RWPE1 (cell line): ENCODE measurements around the gene CNTNAP2.

Source experiments
- CTCF ChIA-PET: fragments of 350-600 bp; sonication (Branson Sonifier 250); formaldehyde crosslinking; extraction: SDS; loops from one replicate; lab custom pipeline; 2021; lab: Yijun Ruan, JAX
- POLR2A ChIA-PET: fragments of 400-600 bp; formaldehyde crosslinking; extraction: SDS; loops from one replicate; lab custom pipeline; 2020; ENCODE audit warnings: antibody characterized with exemption; ENCODE audit not compliant: low non-redundant PET; lab: Yijun Ruan, JAX
- DNase-seq: peaks from one replicate; pipeline ENCODE4 v3.0.0; 2012; ENCODE audit warnings: low spot score
- H3K27ac ChIP-seq: fragments of 450-650 bp; 2 replicates; pipeline ENCODE4 v1.5.1; 2017
- CTCF ChIP-seq: fragments of 450-650 bp; conservative IDR thresholded peaks from 2 replicates; pipeline ENCODE4 v1.5.1; 2017; ENCODE audit warnings: low read depth, mild to moderate bottlenecking

Gene CNTNAP2

GRCh38 chr7:147443942-147444341, 1327.3 kb downstream of the CNTNAP2 start:
- no peak overlapping the region for H3K27ac ChIP-seq
- ChIA-PET CTCF (interaction anchor here (0.6 kb wide), 1 partner anchor 238 kb away, joined by 4 read pairs; no protein-coding TSS in a partner anchor), POLR2A (no interaction called here)
- no peak for DNase-seq
- no peak for TF ChIP-seq CTCF

- no peak for DNase-seq
- POLR2A ChIA-PET: no interaction called here
- H3K27ac ChIP-seq: no peak overlapping the region
- TF ChIP-seq CTCF: no peak
- CTCF ChIA-PET: no interaction called here
These were observed 1336.2 kb downstream of the CNTNAP2 start for GRCh38 chr7:147452816-147453215.

- ChIA-PET CTCF (no interaction called here), POLR2A (no interaction called here)
- TF ChIP-seq CTCF: no peak
These were observed 1348.6 kb downstream of the CNTNAP2 start for GRCh38 chr7:147465223-147465622.

GRCh38 chr7:147472556-147472955, 1356.0 kb downstream of the CNTNAP2 start:
- no peak for TF ChIP-seq CTCF
- H3K27ac ChIP-seq: no peak overlapping the region
- CTCF ChIA-PET: no interaction called here
- DNase-seq: no peak
- POLR2A ChIA-PET: no interaction called here

More at GRCh38 chr7:147465223-147465622, 1348.6 kb downstream of the CNTNAP2 start:
- no peak for DNase-seq
- no peak overlapping the region for H3K27ac ChIP-seq

- ChIA-PET POLR2A (no interaction called here), CTCF (no interaction called here)
- no peak for DNase-seq
- no peak for TF ChIP-seq CTCF
- H3K27ac ChIP-seq: no peak overlapping the region
These were observed 1358.3 kb downstream of the CNTNAP2 start for GRCh38 chr7:147474862-147475261.

- ChIA-PET POLR2A (interaction anchor here (0.6 kb wide), 1 partner anchor 45 kb away, joined by 5 read pairs; no protein-coding TSS in a partner anchor), CTCF (no interaction called here)
- no peak for DNase-seq
- no peak overlapping the region for H3K27ac ChIP-seq
- TF ChIP-seq CTCF: no peak
These were observed 1360.9 kb downstream of the CNTNAP2 start for GRCh38 chr7:147477526-147477925.
